GM18526 (cell line): ENCODE data around the gene PPP1R26.

Experiments used
- POLR2A ChIP-seq: IDR thresholded peaks from 3 replicates; pipeline ENCODE4 v1.6.1; 2011; ENCODE audit not compliant: insufficient read length; ENCODE audit errors: extremely low read depth

PPP1R26 gene

DNA sequence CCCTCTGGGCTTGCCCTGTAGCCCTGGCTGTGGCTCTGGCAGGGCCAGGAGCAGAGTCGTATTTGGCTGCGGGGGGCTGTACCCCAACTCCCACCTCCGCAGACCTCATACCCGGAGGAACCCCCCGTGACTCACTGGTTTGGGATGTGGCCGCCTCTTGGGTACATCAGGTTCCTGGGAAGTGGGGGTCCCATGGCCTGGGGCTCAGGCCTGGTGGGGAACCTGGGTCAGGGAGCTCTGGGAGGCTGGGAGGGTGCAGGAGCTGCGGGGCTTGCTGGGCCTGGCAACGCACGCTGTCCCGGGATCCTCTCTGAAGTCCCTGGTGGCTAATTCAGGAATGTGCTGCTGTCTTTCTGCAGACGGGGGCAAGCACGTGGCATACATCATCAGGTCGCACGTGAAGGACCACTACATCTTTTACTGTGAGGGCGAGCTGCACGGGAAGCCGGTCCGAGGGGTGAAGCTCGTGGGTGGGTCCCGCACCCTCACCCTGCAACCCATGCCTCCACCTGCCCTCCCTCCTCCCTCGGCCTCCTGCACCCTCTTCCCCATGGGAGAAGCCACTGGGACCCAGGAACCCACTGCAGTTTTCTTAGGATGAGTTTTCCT, 44.0 kb downstream of the PPP1R26 start:
- no peak for TF ChIP-seq POLR2A

DNA sequence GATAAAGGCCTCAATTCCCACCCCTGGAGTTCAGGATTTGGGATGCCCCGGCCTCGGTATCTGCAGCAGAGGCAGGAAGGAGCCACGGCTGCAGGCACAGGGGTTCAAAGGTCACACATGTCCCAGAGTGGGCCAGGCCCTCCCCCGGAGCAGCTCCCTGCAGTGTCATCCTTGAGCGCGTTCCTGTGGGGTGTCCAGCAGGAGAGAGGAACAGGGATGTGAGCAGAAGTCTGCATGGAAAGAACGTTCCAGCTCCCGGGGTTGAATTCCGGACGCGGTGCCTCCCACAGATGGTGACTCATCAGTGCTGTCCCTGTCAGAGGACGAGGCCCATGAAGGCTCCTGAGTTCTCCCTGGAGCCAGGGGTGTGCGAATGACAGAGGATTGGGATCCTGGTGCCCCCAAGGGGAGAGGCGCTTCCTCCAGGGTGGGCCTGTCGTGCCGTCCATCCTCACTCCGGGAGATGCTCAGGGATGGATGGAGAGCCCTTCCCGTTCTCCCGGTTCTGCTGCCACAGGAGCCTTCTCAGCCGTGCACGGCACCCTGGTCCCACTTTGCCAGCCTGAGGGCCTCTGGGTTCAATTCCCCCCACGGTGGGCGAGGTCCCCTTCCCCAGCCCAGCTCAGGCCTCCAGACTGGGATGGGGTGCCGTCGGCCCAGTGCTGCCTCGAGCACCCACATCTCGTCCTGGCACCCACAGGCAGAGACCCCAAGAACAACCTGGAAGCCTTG, 44.7 kb downstream of the PPP1R26 start:
- no peak for TF ChIP-seq POLR2A

DNA sequence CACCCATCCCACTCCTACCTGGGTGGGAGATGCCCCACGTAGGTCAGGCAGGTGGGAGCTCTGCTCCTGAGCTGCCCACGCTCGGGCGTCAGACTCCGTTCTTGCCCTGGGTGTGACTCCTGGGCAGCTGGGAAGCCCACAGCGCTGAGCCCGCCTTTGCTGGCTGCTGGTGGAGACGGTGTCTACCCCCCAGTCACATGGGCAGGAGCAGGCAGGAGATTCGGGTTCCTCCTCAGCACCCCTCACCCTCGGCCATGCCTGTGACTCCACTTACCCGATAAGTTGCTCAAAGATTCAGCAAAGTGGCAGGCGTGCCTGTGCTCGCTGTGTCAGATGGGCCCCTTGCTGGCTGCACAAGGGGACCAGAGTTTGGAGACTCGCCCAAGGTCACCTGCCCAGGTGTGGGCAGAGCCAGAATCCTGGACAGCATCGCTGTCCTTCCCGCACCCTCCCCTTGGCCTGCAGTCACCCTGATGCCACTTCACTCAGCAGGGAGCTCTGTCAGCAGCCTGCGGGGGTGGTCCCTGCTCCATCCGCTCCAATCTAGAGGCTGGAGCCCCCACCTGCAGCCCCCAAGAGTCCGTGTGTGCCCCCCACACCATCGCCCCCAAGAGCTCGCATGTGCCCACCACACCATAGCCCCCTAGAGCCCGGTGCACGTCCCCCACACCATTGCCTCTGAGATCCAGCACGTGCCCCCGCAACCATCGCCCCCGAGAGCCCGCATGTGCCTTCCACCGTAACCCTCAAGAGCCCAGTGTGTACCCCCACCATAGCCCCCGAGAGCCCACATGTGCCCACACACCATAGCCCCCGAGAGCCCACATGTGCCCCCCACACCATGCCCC, 45.9 kb downstream of the PPP1R26 start:
- TF ChIP-seq POLR2A = no peak

DNA sequence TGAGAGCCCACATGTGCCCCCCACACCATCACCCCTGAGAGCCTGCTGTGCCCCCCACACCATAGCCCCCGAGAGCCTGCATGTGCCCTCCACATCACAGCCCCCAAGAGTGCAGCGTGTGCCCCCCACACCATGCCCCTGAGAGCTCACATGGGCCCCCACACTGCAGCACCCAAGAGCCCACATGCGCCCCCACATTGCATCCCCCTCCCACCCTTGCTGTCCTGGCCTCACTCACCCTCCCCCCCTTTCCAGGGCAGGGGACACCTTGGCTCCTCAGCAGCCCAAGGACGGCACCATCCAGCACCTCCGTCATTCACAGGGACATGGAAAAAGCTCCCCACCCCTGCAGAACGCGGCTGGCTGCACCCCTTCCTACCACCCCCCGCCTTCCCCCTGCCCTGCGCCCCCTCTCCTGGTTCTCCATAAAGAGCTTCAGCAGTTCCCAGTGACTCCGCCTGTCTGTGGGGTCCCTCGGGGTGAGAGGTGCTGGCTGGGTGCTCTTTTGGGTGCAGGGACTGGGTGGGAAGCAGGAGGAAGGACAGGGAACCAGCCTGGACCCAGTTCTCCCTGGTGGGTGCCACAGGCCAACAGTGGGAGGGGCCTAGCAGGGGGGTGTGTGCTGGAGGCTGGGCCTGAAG, 46.6 kb downstream of the PPP1R26 start:
- TF ChIP-seq POLR2A = no peak

DNA sequence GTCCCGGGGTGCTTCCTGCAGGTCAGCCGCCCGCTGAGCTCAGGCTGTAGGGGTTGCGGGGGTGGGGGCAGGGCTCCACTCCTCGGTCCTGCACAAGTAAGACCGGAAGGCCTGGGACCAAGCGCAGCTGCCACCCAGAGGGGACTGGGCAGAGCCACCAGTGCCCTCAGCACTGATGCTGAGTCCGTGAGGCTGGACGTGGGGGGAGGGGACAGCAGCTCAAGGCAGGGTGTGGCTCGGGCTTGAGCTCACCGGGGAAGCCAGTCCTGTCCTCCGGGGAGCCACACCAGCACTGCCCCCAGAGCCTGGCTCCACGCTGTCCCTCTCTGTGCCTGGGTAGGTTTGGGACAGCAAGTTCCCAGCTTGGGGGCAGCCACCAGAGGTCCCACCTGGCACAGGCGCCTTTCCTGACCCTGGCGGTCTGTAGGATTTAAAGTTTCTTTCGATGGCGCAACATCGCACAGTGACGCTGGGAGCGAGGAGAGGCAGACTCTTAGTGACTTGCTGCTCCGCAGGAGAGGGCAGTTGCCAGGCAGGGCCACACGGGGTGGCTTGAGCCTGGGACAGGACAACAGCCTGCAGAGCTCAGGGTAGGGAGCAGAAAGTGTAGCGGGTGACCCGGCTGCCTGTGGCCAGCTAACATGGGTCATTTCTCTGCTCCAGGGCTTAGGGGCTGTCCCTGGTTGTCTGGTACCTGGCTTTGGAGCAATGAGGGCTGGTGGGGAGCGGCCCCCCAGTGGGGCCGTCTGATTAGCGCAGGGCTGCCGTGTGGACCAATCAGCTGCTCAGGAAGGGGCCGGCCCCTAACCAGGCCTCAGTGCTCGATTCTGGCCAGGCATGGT, 47.4 kb downstream of the PPP1R26 start:
- TF ChIP-seq POLR2A = no peak

DNA sequence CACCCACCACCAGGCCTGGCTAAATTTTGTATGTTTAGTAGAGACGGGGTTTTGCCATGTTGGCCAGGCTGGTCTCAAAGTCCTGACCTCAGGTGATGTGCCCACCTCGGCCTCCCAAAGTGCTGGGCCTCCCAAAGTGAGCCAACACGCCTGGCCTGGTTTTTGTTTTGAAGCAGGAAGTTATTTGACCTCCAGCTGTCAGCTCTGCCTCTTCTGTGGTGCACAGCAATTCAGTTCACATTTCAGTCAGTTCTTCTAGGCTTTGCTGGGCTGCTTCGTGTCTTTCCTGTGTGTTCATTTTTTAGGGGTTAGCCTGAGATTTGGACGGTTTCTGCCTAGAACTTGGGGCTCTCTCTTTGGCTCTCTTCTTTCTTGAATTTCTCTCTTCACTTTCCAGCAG, 50.6 kb downstream of the PPP1R26 start:
- TF ChIP-seq POLR2A = no peak

DNA sequence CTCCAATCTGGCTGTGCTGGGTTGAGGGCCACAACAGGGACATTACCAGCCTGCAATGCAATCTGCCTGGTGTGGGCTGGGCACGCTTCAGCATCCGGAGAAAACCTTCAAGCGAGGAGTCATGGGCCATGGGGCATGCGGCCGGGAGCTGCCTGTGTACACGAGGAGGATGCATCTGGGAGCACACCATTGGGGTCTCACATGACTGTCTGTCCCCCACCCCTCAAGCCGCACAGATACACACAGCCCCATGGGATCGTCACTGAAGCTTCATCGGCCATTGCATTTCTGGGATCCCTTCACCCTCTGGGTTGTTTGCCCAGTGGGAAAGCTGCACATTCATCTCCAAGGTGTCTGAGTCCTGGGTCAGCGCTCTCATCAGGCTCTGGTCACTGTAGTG, 51.5 kb downstream of the PPP1R26 start:
- TF ChIP-seq POLR2A = no peak

DNA sequence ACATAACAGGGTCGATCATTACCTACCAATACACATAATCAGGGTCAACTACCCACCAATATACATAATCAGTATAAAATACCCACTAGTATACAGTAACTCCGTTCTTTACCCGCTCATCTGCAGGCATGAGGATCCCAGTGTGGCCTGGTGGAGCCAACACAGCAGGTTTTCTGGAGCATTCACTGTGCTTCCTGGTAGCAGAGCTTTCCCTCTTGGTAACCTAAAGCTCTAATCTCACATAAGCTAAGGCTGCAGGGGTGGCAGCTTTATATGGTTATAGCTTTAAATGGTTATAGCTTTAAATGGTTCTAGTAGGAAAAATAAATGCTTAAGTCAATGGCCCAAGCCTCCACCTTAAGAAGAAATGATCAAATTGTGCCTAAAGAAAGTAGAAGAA, 53.5 kb downstream of the PPP1R26 start:
- no peak for TF ChIP-seq POLR2A

DNA sequence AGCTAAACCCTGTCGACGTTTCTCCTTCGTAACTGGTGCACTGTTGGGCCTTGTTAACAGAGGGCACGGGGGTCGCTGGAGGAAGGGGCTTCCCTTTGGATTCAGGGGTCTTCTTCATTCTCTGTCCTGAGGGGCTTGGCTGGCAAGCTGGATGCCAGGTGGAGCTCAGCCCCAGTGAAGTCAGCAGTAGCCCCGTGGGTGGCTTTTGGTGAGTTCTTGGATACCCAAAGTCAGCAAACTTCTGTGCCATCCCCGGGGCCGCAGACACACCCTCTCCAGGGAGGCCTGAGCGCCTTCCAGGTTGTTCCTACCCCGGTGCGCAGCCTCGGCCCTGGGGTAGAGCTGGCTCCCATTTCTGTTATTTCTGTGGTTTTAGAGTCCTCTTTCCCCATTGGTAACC, 54.1 kb downstream of the PPP1R26 start:
- no peak for TF ChIP-seq POLR2A

DNA sequence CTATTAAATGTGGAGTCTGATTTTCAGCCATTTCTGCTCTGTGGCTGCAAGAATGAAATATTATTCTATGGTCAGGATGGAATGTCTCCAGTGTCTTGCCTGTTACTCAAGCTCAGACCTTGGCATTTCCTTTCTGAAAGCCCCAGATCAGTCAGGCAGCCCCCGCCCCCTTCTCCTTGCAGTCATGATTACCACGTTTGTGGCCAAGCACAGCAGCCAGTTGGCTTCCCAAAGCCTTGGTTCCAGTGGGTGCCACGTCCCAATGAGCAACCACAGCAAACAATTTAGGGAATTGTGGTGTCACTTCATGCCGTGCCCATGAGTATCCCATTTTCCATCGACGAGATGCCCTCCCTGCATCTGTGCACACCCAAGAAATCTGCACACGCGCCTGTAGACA, 56.6 kb downstream of the PPP1R26 start:
- TF ChIP-seq POLR2A = no peak
